Endometrium (tissue), 2 donors: ENCODE measurements around the gene STYXL2.

Source experiments
- FAIRE-seq: peaks from 2 replicates; lab custom pipeline; 2012; peaks lifted over from hg19 to GRCh38; lab: Jason Lieb, UNC
- donor health status: control.
- donor health status: control.

Gene STYXL2

DNA sequence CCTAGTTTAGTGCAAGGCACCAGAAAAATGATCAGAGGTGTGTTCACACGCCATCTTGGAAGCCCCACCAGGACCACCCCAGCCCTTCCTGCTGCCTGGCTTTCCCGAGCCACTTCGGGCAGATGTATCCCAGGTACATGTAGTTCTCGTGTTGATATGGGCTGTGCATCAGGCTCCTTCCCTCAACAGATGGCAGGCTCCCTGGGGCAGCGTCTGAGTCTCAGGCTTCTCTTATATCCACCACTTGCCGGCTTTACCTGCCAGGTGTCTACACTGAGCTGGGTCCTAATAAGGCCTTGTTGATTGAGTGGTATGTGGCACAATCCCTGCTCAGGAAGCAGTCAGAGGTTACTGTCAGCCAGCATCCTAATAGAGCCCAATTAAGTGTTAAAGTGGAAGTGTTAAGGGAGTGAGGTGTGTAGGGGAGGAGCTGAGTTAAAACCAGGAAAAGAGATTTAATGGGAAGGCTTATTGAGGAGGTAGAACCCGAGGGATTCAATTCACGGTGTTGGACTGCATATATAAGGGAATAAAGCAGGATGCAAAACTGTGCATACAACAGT, 12.2 kb upstream of the STYXL2 start:
- no peak for FAIRE-seq

DNA sequence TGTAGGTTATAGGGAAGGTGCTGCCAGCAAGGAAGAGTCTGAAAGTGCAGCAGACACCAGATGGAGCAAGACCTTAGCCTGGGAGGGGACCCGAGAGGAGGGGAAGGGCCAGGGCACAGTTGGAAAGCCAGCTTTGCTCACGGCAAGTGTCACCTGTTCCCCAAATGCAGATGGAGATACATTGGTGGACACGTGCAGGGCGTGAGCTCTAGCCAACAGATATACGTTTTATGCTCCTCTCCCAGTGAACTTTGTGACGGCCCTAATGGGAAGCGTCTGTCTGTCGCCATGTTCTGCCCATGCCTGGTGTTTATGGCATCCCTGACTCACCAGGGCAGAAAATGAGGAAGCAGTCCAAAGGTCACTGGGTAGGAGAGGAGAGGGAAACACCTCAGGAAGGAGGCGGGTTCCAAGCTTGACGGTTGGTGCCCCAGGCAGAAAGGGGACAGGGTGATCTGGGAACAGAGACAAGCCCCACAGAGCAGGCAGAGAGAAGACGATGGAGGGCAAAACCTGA, 11.3 kb upstream of the STYXL2 start:
- no peak for FAIRE-seq

GRCh38 chr1:167083066-167083665, 10.7 kb upstream of the STYXL2 start:
- FAIRE-seq: no peak

GRCh38 chr1:167083871-167084270, 10.0 kb upstream of the STYXL2 start:
- FAIRE-seq: no peak

DNA sequence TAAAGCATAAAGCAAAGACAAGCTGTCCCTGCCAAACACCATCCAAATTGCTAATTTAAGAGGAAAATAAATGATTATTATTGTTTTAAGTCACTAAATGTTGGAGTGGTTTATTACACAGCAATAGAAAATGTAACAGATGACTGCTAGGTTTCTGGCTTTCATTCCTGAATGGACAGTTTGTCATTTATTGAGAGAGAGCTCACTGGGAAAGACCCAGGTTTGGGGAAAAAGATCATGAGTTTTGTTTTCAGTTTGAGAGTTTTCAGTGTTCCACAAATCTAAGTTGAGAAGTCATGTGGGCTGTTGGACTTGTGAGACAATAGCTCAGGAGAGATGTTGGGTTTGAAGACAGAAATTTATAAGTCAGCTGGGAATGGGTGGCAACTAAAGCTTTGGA, 9.1 kb upstream of the STYXL2 start:
- no peak for FAIRE-seq

- no peak for FAIRE-seq
Observed at GRCh38 chr1:167086033-167086432, 7.8 kb upstream of the STYXL2 start.

DNA sequence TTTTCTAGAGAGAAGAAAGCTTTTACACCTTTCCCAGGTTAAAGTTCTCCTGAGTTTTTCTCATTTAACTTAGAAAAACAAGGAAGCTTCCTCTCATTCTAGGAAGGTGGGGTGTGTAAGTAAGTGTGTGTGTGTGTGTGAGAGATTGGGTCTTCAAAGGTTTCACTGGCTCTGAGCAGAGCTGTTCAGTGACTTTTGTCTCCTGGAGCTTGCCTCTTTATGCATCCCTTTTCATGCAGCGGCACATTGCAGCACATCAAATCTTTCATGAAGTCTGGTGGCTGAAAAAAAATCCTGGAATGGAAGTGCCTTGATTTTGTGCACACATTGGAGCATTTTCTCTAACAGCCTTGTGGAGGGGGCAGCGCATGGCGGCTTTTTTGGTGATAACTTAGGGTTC, 7.1 kb upstream of the STYXL2 start:
- no peak for FAIRE-seq

DNA sequence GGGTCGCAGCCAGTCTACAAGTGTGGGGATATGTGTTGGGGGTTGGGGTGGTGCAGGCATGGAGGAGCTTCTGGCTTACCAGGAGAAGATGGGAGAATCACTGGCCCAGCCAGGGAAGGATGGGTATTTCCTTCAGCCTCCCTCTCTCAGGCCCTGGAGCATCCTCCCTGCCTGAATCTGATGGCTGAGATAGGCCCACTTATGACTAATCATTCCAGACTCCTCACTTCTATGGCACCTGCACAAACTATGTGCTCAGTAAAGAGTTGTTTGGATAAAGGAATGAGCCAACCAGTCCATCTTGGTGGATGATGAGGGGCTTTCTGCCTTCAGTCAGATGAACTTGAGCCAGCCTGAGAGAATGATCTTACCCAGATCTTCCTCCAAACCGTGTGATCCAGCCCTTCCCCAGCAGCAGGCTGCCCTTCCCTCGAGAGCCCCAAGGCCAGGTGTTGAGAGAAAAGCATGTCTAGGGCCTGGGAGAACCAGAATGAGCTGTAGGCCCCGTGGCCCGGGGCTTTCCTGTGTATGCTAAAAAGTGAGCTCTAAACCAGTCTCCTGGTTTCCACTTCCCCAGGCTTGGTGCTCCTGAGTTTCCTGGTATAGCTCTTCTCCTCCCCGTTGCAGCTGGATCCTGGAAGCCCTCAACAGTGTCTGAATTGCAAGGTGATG, 5.0 kb upstream of the STYXL2 start:
- no peak for FAIRE-seq

- no peak for FAIRE-seq
Observed at GRCh38 chr1:167089939-167090313, 3.9 kb upstream of the STYXL2 start.

DNA sequence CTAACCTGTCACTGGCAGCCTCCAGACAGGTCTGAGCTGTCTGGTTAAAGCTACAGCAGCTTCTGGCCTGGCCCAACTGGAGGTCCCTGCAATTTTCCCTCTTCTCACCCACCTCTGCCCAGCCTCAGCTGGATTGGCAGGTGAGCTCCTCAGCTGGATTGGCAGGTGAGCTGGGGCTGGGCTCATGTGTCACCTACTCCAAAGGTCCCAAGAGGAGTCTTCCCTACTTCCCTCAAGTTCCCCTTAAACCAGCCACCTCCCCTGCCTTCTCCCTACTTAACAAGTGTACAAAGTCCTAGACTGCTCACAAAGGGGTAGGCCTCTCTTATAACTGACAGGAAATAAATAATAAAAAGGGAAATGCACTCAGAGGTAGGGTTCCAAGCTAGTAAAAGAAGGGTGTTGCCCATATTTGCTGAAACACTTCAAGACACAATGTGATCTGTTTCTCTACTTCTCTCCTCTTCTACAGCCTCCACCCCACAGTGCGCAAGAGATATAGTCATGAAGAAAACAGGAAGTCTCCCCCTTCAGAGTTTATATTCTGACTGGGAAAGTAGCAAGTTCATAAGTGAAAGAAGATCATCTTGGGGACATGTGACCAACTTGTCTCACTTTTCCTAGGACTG, 3.4 kb upstream of the STYXL2 start, which contains the start of gene GPA33:
GPA33 (minus strand) TSS at position 64 of the 629 bp plus-strand sequence. CDS start 90 bp downstream, outside the sequence.
- FAIRE-seq: no peak

- FAIRE-seq: no peak
Observed at GRCh38 chr1:167092653-167093052, 1.2 kb upstream of the STYXL2 start.

GRCh38 chr1:167094690-167095089, 815 bp downstream of the STYXL2 start:
- FAIRE-seq: no peak

- no peak for FAIRE-seq
Observed at GRCh38 chr1:167095368-167095767, 1.5 kb downstream of the STYXL2 start.

GRCh38 chr1:167099851-167100250, 6.0 kb downstream of the STYXL2 start:
- FAIRE-seq: no peak

DNA sequence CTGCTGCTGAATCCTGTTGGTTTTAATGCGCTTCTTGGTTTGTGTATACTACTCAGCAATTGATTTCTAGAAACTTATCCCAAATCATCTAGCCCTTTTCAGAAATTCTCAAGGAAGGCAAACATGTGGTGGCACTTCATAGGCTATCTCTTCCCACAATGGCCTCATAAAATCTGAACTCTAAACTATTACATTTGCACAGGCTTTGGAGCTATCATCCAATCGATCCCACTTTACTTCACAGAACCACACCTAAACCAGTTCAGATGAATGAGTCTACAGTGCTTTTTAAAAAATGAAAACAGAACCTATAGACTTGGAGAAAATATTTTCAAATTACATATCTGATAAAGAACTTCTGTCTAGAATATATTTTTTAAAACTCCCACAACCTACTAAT, 6.9 kb downstream of the STYXL2 start:
- no peak for FAIRE-seq

GRCh38 chr1:167101754-167102153, 7.9 kb downstream of the STYXL2 start:
- no peak for FAIRE-seq

DNA sequence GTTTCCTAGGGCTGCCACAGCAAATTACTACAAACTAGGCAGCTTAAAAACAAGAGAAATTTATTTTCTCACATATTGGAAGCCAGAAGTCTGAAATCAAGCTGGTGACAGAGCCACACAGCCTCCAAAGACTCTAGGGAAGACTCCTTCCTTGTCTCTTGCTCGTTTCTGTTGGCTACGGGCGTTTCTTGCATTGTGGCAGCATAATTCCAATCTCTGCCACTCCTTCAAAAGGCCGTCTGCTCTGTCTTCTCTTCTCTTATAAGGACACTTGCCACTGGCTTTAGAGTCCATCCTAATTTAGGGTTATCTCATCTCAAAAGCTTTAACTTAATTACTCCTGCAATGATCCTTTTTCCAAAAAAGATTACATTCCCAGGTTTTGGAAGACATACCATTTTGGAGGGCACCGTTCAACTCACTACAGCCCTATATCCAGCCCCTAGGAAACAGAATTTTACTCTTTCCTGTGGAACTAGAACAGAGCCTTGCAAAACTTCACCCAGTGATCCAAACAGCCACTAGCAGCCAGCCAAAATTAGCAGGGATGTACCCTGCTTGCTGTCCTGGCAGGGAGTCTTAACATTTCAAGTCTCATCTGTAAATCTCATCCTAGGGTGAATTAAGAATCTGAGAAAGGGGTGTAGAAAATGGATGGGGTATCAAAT, 9.2 kb downstream of the STYXL2 start:
- no peak for FAIRE-seq

- FAIRE-seq: no peak
Observed at GRCh38 chr1:167104256-167104633, 10.4 kb downstream of the STYXL2 start.

DNA sequence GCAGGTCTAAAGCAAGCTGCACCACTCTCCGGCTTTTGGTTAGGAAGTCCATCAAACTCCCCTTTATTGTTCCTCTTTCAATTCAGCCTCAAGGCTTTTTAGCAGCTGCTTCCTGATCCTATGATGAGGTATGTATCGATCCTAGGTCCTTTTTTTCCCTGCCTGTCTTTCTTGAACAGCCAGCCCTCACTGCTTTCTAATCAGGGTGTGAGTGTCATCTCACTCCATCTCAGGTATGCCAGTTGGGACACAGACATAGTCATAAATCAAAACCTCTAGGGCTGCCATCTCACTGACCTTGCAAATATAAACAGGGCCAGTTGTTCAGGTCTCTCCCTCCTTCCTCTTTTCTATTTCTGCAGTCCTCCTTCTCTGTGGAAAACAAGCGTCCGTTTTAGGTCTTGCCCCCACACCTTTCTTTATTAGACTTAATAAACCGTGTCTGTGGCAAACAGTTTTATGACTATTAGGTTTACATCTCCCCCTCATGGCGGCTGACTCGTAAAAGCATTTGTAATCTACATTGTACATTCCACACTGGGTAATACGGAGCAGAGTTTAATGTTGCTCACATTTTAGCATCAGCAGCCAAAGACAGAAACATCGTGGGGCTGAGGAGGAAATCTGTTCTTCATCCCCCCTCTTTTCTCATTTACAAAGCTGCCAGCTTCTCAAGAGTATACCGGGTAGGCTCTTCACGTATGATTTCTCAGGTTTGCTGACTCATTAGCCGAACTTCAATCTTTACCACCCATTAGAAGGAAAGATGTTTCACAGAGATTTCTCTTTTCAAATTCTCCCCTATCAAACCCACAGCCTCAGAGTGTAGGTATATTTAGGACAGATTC, 11.6 kb downstream of the STYXL2 start:
- no peak for FAIRE-seq

DNA sequence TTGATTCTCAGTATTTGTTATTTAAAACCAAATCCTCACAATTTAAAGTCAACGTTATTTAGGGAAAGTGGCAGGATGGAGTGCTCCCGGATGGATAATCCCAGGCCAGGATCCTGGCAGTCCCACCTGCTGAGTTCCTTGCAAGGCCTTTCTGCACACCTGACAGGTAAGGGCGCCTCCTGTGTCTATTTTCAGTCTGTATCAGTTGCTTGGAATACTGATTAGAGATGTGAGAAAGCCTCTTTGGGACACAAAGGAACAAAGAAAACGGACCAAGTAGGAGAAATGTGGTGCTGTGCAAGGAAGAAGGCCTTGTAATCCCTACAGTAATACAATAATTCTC, 12.2 kb downstream of the STYXL2 start:
- FAIRE-seq: no peak

DNA sequence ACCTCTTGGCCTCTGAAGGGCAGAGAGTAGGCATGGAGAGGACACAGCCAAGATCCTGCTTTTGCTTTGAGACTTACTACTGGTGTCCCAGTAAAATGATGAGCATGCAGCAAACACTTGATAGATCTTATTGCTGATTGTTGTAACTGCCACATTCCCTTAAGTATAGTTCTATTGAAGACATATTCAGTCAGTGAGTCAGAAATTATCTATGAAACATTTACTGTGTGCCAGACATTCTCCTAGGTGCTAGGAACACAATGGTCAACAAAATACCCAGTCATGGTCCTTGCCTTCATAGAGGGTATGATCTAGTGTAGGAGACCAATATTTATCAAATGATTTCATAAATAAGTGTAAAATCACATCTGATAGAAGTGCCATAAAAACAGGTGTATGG, 13.6 kb downstream of the STYXL2 start:
- FAIRE-seq: no peak

DNA sequence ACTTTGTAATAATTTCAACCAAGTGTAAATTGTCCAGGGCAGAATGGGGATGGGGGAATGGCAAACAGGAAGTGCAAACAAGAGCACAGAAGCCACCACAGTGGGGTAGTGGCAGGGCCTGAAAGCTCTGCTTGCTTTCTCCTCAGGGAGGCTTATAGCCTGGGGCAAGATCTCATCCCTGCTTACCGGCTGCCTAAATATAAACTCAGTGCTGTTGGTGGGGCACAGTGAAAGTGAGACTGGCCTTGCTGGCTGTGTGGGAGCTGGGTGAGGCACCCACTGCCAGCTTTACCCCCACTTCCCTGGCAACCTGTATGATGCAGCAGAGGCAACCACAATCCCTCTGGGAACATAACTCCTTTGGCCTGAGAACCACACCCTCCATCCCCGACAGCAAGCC, 15.2 kb downstream of the STYXL2 start:
- no peak for FAIRE-seq
